Tibial nerve (tissue), 4 donors: Measurements from ENCODE around the gene SLC9A2. TPM values are rescaled to one million over a fixed set of nuclear protein-coding genes. Genes with fewer than 3 reads are reported as not detected.

Experiments used
- DNase-seq, 2 donors: peaks; one replicate each; pipeline ENCODE4 v3.0.0-alpha.2; 2019; ENCODE audit warnings: low spot score in 2 of 2
- H3K27ac ChIP-seq, 4 donors: fragments of 200-600 bp; sonication (generic) in 3 of 4; one replicate each; pipeline ENCODE4 v1.5.1; 2017 to 2019; ENCODE audit warnings: mild to moderate bottlenecking in 1 of 4
- H3K27me3 ChIP-seq, 2 donors: fragments of 200-600 bp; sonication (generic) in 1 of 2; one replicate each; pipeline versions ENCODE4 v1.5.1 to v1.6.0; 2017 to 2019
- H3K36me3 ChIP-seq, 3 donors: fragments of 200-600 bp; sonication (generic); one replicate each; pipeline ENCODE4 v1.5.1; 2018 to 2019
- H3K4me1 ChIP-seq, 4 donors: fragments of 200-600 bp; sonication (generic) in 3 of 4; one replicate each; pipeline ENCODE4 v1.5.1; 2017 to 2019
- H3K4me3 ChIP-seq, 4 donors: fragments of 200-600 bp; sonication (generic) in 3 of 4; one replicate each; pipeline ENCODE4 v1.5.1; 2017 to 2019; ENCODE audit warnings: mild to moderate bottlenecking in 1 of 4, moderate library complexity in 1 of 4
- H3K9me3 ChIP-seq, 4 donors: fragments of 200-600 bp; sonication (generic) in 3 of 4; one replicate each; pipeline ENCODE4 v1.5.1; 2017 to 2019
- CTCF ChIP-seq, 5 experiments: fragments of 200-600 bp in 3 of 5; fragments of 450-650 bp in 2 of 5; sonication (generic) in 3 of 5; IDR thresholded peaks; one replicate each; pipeline ENCODE4 v1.5.1; 2016 to 2019; ENCODE audit warnings: antibody characterized with exemption in 5 of 5, mild to moderate bottlenecking in 3 of 5, moderate library complexity in 2 of 5
- EP300 ChIP-seq, 2 donors: sonication (generic); formaldehyde crosslinking; IDR thresholded peaks; one replicate each; pipeline ENCODE4 v1.6.1; 2017; ENCODE audit warnings: antibody characterized with exemption in 2 of 2, mild to moderate bottlenecking in 1 of 2
- POLR2A ChIP-seq, 2 donors: fragments of 450-650 bp; IDR thresholded peaks; one replicate each; pipeline ENCODE4 v1.6.1; 2017; ENCODE audit warnings: antibody characterized with exemption in 2 of 2, mild to moderate bottlenecking in 2 of 2, moderate library complexity in 2 of 2
- WGBS, 2 donors: methylation state at CpG; one replicate each; pipeline ENCODE4 v1.1.5; 2018; 5-methylcytosine and 5-hydroxymethylcytosine counted together
- total RNA-seq, 4 donors: library from RNA; depleted of rRNA; stranded (reverse); fragments of >200 nt; gene quantifications; one replicate each; pipeline ENCODE4 v1.1.0, GENCODE V29; 2016

Gene SLC9A2
- total RNA-seq, 4 donors from 2014 or later, result under 0.01 TPM; not detected in 3

- Histone ChIP-seq H3K27me3 (peaks cover 0 to 8% of the 10 kb centered on the region in 2 donors), H3K4me3 (no peak overlapping the region), H3K27ac (no peak overlapping the region), H3K9me3 (no peaks in the 10 kb centered on the region), H3K4me1 (no peaks in the 10 kb centered on the region), H3K36me3 (no peaks in the 10 kb centered on the region)
- TF ChIP-seq CTCF (IDR thresholded peaks at IDR 0.05) (no peak), POLR2A (IDR thresholded peaks at IDR 0.05) (no peak), EP300 (IDR thresholded peaks at IDR 0.05) (no peak)
- DNase-seq, result no peak
- 85 to 86% methylated on average over 8 of the region's 8 CpGs for WGBS, 2 donors
Measured at GRCh38 chr2:102708847-102709559, 89.7 kb downstream of the SLC9A2 start.

GRCh38 chr2:102717308-102718018, 98.1 kb downstream of the SLC9A2 start:
- Histone ChIP-seq H3K27me3 (no peaks in the 10 kb centered on the region), H3K27ac (no peak overlapping the region), H3K4me1 (no peaks in the 10 kb centered on the region), H3K36me3 (peaks cover 0 to 48% (median 15%) of the 10 kb centered on the region in 3 donors), H3K9me3 (no peaks in the 10 kb centered on the region), H3K4me3 (no peak overlapping the region)
- 69 to 79% methylated on average over 5 of the region's 5 CpGs for WGBS, 2 donors
- no peak for DNase-seq
- TF ChIP-seq CTCF (IDR thresholded peaks at IDR 0.05), result no peak
- no peak for TF ChIP-seq POLR2A (IDR thresholded peaks at IDR 0.05)
- no peak for TF ChIP-seq EP300 (IDR thresholded peaks at IDR 0.05)

GRCh38 chr2:102718387-102719316, 99.3 kb downstream of the SLC9A2 start:
- Histone ChIP-seq H3K4me1 (no peaks in the 10 kb centered on the region), H3K27ac (no peak overlapping the region), H3K4me3 (no peak overlapping the region), H3K27me3 (no peaks in the 10 kb centered on the region), H3K9me3 (no peaks in the 10 kb centered on the region), H3K36me3 (peaks cover 0 to 59% (median 15%) of the 10 kb centered on the region in 3 donors)
- WGBS, 2 donors, result 93 to 95% methylated on average over 23 to 26 of the region's 26 CpGs
- TF ChIP-seq EP300 (IDR thresholded peaks at IDR 0.05) (no peak), CTCF (IDR thresholded peaks at IDR 0.05) (no peak), POLR2A (IDR thresholded peaks at IDR 0.05) (no peak)
- DNase-seq, result no peak

- no peaks in the 10 kb centered on the region for H3K27me3 ChIP-seq
- no peaks in the 10 kb centered on the region for H3K9me3 ChIP-seq
- TF ChIP-seq POLR2A (IDR thresholded peaks at IDR 0.05) (no peak), EP300 (IDR thresholded peaks at IDR 0.05) (no peak), CTCF (IDR thresholded peaks at IDR 0.05) (no peak)
- no peak for DNase-seq
- H3K36me3 ChIP-seq, result peaks cover 0 to 73% (median 0%) of the 10 kb centered on the region in 3 donors
- H3K4me3 ChIP-seq, result no peak overlapping the region
- no peak overlapping the region for H3K27ac ChIP-seq
- WGBS, 2 donors, result 77 to 82% methylated on average over 7 of the region's 7 CpGs
- no peaks in the 10 kb centered on the region for H3K4me1 ChIP-seq
Measured at GRCh38 chr2:102724016-102724490, 104.7 kb downstream of the SLC9A2 start.
